Suprapubic skin (tissue), 4 donors: ENCODE measurements around the gene SUPT16H. TPM values are rescaled to one million over a fixed set of nuclear protein-coding genes. Genes with fewer than 3 reads are reported as not detected.
"Not testable (repeated sequence)": the region's sequence is repeated elsewhere in the genome, so short reads cannot be mapped to it uniquely, and the experiment has no call there.

Experiments
- DNase-seq, 2 donors: peaks; one replicate each; pipeline ENCODE4 v3.0.0-alpha.2; 2019; ENCODE audit warnings: low spot score in 2 of 2
- H3K27ac ChIP-seq: fragments of 200-600 bp; sonication (generic); one replicate; pipeline ENCODE4 v1.5.1; 2019
- H3K27me3 ChIP-seq: fragments of 200-600 bp; sonication (generic); one replicate; pipeline ENCODE4 v1.5.1; 2019
- H3K36me3 ChIP-seq: fragments of 200-600 bp; sonication (generic); one replicate; pipeline ENCODE4 v1.5.1; 2019
- H3K4me1 ChIP-seq: fragments of 200-600 bp; sonication (generic); one replicate; pipeline ENCODE4 v1.5.1; 2019
- H3K4me3 ChIP-seq: fragments of 200-600 bp; sonication (generic); one replicate; pipeline ENCODE4 v1.5.1; 2019; ENCODE audit warnings: mild to moderate bottlenecking
- H3K9me3 ChIP-seq: fragments of 200-600 bp; sonication (generic); one replicate; pipeline ENCODE4 v1.5.1; 2019
- CTCF ChIP-seq, 2 donors: fragments of 200-600 bp in 1 of 2; fragments of 450-650 bp in 1 of 2; sonication (generic) in 1 of 2; IDR thresholded peaks; one replicate each; pipeline ENCODE4 v1.5.1; 2016 to 2019; ENCODE audit warnings: antibody characterized with exemption in 2 of 2, mild to moderate bottlenecking in 1 of 2, moderate library complexity in 1 of 2
- EP300 ChIP-seq: sonication (generic); formaldehyde crosslinking; IDR thresholded peaks from one replicate; pipeline ENCODE4 v1.6.1; 2017; ENCODE audit warnings: antibody characterized with exemption
- POLR2A ChIP-seq, 2 donors: fragments of 450-650 bp; IDR thresholded peaks; one replicate each; pipeline ENCODE4 v1.6.1; 2017; ENCODE audit warnings: antibody characterized with exemption in 2 of 2, mild to moderate bottlenecking in 2 of 2, moderate library complexity in 2 of 2
- POLR2AphosphoS5 ChIP-seq, 3 donors: sonication (generic); formaldehyde crosslinking; IDR thresholded peaks; one replicate each; pipeline ENCODE4 v1.6.1; 2017; ENCODE audit warnings: antibody characterized with exemption in 3 of 3
- WGBS: methylation state at CpG from one replicate; pipeline ENCODE4 v1.1.5; 2018; 5-methylcytosine and 5-hydroxymethylcytosine counted together
- total RNA-seq, 4 donors: library from RNA; depleted of rRNA; stranded (reverse); fragments of >200 nt; gene quantifications; one replicate each; pipeline ENCODE4 v1.1.0, GENCODE V29; 2016

The SUPT16H gene
- total RNA-seq, 4 donors from 2014 or later = 41.9 to 64.5 (median 50.1) TPM

- H3K27ac ChIP-seq = no peak overlapping the region
- H3K4me1 ChIP-seq = peaks cover 25% of the 10 kb centered on the region
- no peak for DNase-seq
- H3K27me3 ChIP-seq = no peaks in the 10 kb centered on the region
- peaks cover 20% of the 10 kb centered on the region for H3K36me3 ChIP-seq
- no peaks in the 10 kb centered on the region for H3K9me3 ChIP-seq
- no peak for TF ChIP-seq EP300
- no peak for TF ChIP-seq POLR2AphosphoS5 (IDR thresholded peaks at IDR 0.05)
- TF ChIP-seq CTCF (IDR thresholded peaks at IDR 0.05) = no peak
- no peak for TF ChIP-seq POLR2A (IDR thresholded peaks at IDR 0.05)
- no peak overlapping the region for H3K4me3 ChIP-seq
These were observed 1.7 kb downstream of the SUPT16H start for GRCh38 chr14:21382095-21382494.

GRCh38 chr14:21379338-21379737 is 4.5 kb downstream of the SUPT16H start:
- no peak for TF ChIP-seq POLR2A (IDR thresholded peaks at IDR 0.05)
- 86% methylated on average over 6 of the region's 6 CpGs for whole genome bisulfite sequencing
- H3K9me3 ChIP-seq = no peaks in the 10 kb centered on the region
- peaks cover 25% of the 10 kb centered on the region for H3K4me1 ChIP-seq
- H3K27ac ChIP-seq = no peak overlapping the region
- no peaks in the 10 kb centered on the region for H3K36me3 ChIP-seq
- DNase-seq = no peak
- no peak overlapping the region for H3K4me3 ChIP-seq
- no peaks in the 10 kb centered on the region for H3K27me3 ChIP-seq

- Histone ChIP-seq H3K27ac (no peak overlapping the region), H3K36me3 (peaks cover 41% of the 10 kb centered on the region), H3K27me3 (no peaks in the 10 kb centered on the region), H3K4me3 (no peak overlapping the region), H3K9me3 (no peaks in the 10 kb centered on the region), H3K4me1 (peaks cover 3% of the 10 kb centered on the region)
- no peak for DNase-seq
- TF ChIP-seq POLR2A (IDR thresholded peaks at IDR 0.05) (no peak), EP300 (no peak), CTCF (IDR thresholded peaks at IDR 0.05) (no peak), POLR2AphosphoS5 (IDR thresholded peaks at IDR 0.05) (no peak)
- 97% methylated on average over 1 of the region's 1 CpG for WGBS
These were observed 9.8 kb downstream of the SUPT16H start for GRCh38 chr14:21373980-21374379.

- H3K27ac ChIP-seq, DNase-seq, H3K9me3 ChIP-seq, H3K4me3 ChIP-seq, H3K4me1 ChIP-seq, H3K27me3 ChIP-seq: not testable (repeated sequence)
- peaks cover 52% of the 10 kb centered on the region for H3K36me3 ChIP-seq
- 92% methylated on average over 1 of the region's 1 CpG for WGBS
These were observed 11.0 kb downstream of the SUPT16H start for GRCh38 chr14:21372814-21373213.

- H3K4me1 ChIP-seq = no peaks in the 10 kb centered on the region
- no peak overlapping the region for H3K4me3 ChIP-seq
- H3K36me3 ChIP-seq = peaks cover 79% of the 10 kb centered on the region
- WGBS = 63% methylated on average over 4 of the region's 4 CpGs
- no peaks in the 10 kb centered on the region for H3K27me3 ChIP-seq
- no peak overlapping the region for H3K27ac ChIP-seq
- no peaks in the 10 kb centered on the region for H3K9me3 ChIP-seq
- no peak for DNase-seq
- TF ChIP-seq CTCF (IDR thresholded peaks at IDR 0.05) (no peak), POLR2A (IDR thresholded peaks at IDR 0.05) (no peak), POLR2AphosphoS5 (IDR thresholded peaks at IDR 0.05) (no peak), EP300 (no peak)
These were observed 13.7 kb downstream of the SUPT16H start for GRCh38 chr14:21369949-21370679.

- Histone ChIP-seq H3K4me3 (no peak overlapping the region), H3K9me3 (no peaks in the 10 kb centered on the region), H3K36me3 (peaks cover 99% of the 10 kb centered on the region), H3K27me3 (no peaks in the 10 kb centered on the region), H3K27ac (no peak overlapping the region), H3K4me1 (no peaks in the 10 kb centered on the region)
- TF ChIP-seq POLR2A (IDR thresholded peaks at IDR 0.05) = no peak
- no peak for TF ChIP-seq EP300
- TF ChIP-seq POLR2AphosphoS5 (IDR thresholded peaks at IDR 0.05) = no peak
- TF ChIP-seq CTCF (IDR thresholded peaks at IDR 0.05) = no peak
- WGBS = 96% methylated on average over 6 of the region's 6 CpGs
- DNase-seq = no peak
These were observed 16.2 kb downstream of the SUPT16H start for GRCh38 chr14:21367582-21368144.
